Prostate gland (tissue), 2 donors: Measurements from ENCODE around the gene PTER.

Experiments
- POLR2A ChIP-seq: fragments of 450-650 bp; IDR thresholded peaks from one replicate; pipeline ENCODE4 v1.6.1; 2016; ENCODE audit warnings: antibody characterized with exemption, mild to moderate bottlenecking
- TF ChIP-seq, protein P1 (sequence below), 4 experiments: fragments of 200-600 bp in 2 of 4; fragments of 450-650 bp in 2 of 4; sonication (generic) in 2 of 4; IDR thresholded peaks; 1 replicate in 3 of 4; 2 replicates in 1 of 4; pipeline ENCODE4 v1.5.1; 2016 to 2019; ENCODE audit warnings: antibody characterized with exemption in 4 of 4, mild to moderate bottlenecking in 2 of 4, moderate library complexity in 2 of 4

DNA sequence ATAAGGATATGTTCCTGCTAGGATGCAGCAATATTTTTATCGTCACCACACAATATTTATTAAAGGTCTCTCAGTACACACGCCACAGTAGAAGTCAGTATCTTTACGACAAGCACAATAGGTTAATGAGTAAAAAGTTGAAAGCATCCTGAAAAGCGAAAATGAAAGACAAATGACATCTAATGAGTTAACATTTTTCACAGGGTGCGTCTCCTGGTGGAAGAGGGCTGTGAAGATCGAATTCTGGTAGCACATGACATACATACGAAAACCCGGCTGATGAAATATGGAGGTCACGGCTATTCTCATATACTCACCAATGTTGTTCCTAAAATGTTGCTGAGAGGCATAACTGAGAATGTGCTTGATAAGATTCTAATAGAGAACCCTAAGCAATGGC, 74.0 kb downstream of the PTER start:
- TF ChIP-seq, protein P1, sequence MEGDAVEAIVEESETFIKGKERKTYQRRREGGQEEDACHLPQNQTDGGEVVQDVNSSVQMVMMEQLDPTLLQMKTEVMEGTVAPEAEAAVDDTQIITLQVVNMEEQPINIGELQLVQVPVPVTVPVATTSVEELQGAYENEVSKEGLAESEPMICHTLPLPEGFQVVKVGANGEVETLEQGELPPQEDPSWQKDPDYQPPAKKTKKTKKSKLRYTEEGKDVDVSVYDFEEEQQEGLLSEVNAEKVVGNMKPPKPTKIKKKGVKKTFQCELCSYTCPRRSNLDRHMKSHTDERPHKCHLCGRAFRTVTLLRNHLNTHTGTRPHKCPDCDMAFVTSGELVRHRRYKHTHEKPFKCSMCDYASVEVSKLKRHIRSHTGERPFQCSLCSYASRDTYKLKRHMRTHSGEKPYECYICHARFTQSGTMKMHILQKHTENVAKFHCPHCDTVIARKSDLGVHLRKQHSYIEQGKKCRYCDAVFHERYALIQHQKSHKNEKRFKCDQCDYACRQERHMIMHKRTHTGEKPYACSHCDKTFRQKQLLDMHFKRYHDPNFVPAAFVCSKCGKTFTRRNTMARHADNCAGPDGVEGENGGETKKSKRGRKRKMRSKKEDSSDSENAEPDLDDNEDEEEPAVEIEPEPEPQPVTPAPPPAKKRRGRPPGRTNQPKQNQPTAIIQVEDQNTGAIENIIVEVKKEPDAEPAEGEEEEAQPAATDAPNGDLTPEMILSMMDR (IDR thresholded peaks at IDR 0.05): no peak
- no peak for TF ChIP-seq POLR2A
